HUDEP-2 (cell line): ENCODE results near the gene CES4A.

Experiments used
- DNase-seq, 76 experiments: peaks; one replicate each; lab custom pipeline; 2025; ENCODE audit not compliant: unreplicated experiment in 76 of 76; lab: John Stamatoyannopoulos, UW

The CES4A gene

GRCh38 chr16:67017810-67018488 is 29.6 kb downstream of the CES4A start:
- DNase-seq = peak in 71 of 76 experiments; percentile 7 to 90 (median 61)

GRCh38 chr16:67019171-67019570 is 30.8 kb downstream of the CES4A start:
- no peak for DNase-seq

GRCh38 chr16:67021321-67021720 is 32.9 kb downstream of the CES4A start:
- no peak for DNase-seq

GRCh38 chr16:67022531-67023214 is 34.3 kb downstream of the CES4A start:
- DNase-seq = no peak

- no peak for DNase-seq
Observed at GRCh38 chr16:67023689-67024088, 35.3 kb downstream of the CES4A start.

GRCh38 chr16:67024384-67025209 is 36.2 kb downstream of the CES4A start:
- no peak for DNase-seq

GRCh38 chr16:67025210-67025550 is 36.8 kb downstream of the CES4A start:
- DNase-seq = no peak

- DNase-seq = no peak
Observed at GRCh38 chr16:67026570-67026969, 38.2 kb downstream of the CES4A start.

GRCh38 chr16:67027046-67027445 is 38.7 kb downstream of the CES4A start:
- DNase-seq = no peak

GRCh38 chr16:67028167-67028695 is 39.8 kb downstream of the CES4A start:
- DNase-seq = no peak

GRCh38 chr16:67028696-67029253 is 40.4 kb downstream of the CES4A start, which contains the start of gene CBFB:
CBFB (plus strand) TSS chr16:67029149; CDS start chr16:67029408, 259 bp downstream.
- peak in 74 of 76 experiments; percentile 24 to 90 (median 78) for DNase-seq

- peak in 61 of 76 experiments; percentile 2 to 71 (median 47) for DNase-seq
Observed at GRCh38 chr16:67029254-67030096, 41.1 kb downstream of the CES4A start.

GRCh38 chr16:67030221-67030962 is 42.0 kb downstream of the CES4A start:
- no peak for DNase-seq

GRCh38 chr16:67034487-67034886 is 46.1 kb downstream of the CES4A start:
- DNase-seq = no peak

GRCh38 chr16:67035364-67035763 is 47.0 kb downstream of the CES4A start:
- DNase-seq = no peak

- no peak for DNase-seq
Observed at GRCh38 chr16:67036323-67036741, 47.9 kb downstream of the CES4A start.

- DNase-seq = no peak
Observed at GRCh38 chr16:67039260-67040020, 51.1 kb downstream of the CES4A start.

GRCh38 chr16:67040166-67040565 is 51.8 kb downstream of the CES4A start:
- no peak for DNase-seq
